Tibial artery (tissue), 4 donors: ENCODE measurements around the gene EXT2.

Experiments used
- DNase-seq, 2 donors: peaks; one replicate each; pipeline ENCODE4 v3.0.0-alpha.2; 2019
- H3K27ac ChIP-seq, 2 donors: fragments of 200-600 bp; sonication (generic) in 1 of 2; 1 replicate in 1 of 2; 2 replicates in 1 of 2; pipeline ENCODE4 v1.5.1; 2018 to 2019; ENCODE audit warnings: mild to moderate bottlenecking in 1 of 2
- H3K27me3 ChIP-seq, 2 donors: fragments of 200-600 bp; sonication (generic) in 1 of 2; one replicate each; pipeline versions ENCODE4 v1.5.1 to v1.6.0; 2016 to 2019
- H3K36me3 ChIP-seq, 3 donors: fragments of 200-600 bp; sonication (generic) in 2 of 3; one replicate each; pipeline ENCODE4 v1.5.1; 2016 to 2019; ENCODE audit warnings: mild to moderate bottlenecking in 2 of 3
- H3K4me1 ChIP-seq, 4 donors: fragments of 200-600 bp; sonication (generic) in 2 of 4; 1 replicate in 3 of 4; 2 replicates in 1 of 4; pipeline ENCODE4 v1.5.1; 2016 to 2019
- H3K4me3 ChIP-seq, 2 donors: fragments of 200-600 bp; sonication (generic) in 1 of 2; 1 replicate in 1 of 2; 2 replicates in 1 of 2; pipeline ENCODE4 v1.5.1; 2018 to 2019; ENCODE audit warnings: mild to moderate bottlenecking in 2 of 2
- H3K9me3 ChIP-seq, 3 donors: fragments of 200-600 bp; sonication (generic) in 1 of 3; one replicate each; pipeline ENCODE4 v1.5.1; 2016 to 2019
- CTCF ChIP-seq, 2 experiments: fragments of 200-600 bp in 1 of 2; fragments of 450-650 bp in 1 of 2; IDR thresholded peaks; one replicate each; pipeline ENCODE4 v1.5.1; 2017 to 2019; ENCODE audit warnings: antibody characterized with exemption in 2 of 2, mild to moderate bottlenecking in 1 of 2, moderate library complexity in 1 of 2
- intact Hi-C: fragments of 100-400 bp; cut with DNase I; formaldehyde crosslinking; loops from one replicate; pipeline ENCODE4 v1.15.0; 2023; ENCODE audit warnings: low total_unique reads

EXT2 gene

GRCh38 chr11:44236296-44236695, 140.8 kb downstream of the EXT2 start:
- Histone ChIP-seq H3K27ac (no peak overlapping the region), H3K4me1 (no peaks in the 10 kb centered on the region), H3K27me3 (no peaks in the 10 kb centered on the region), H3K9me3 (no peaks in the 10 kb centered on the region), H3K36me3 (peaks cover 12 to 28% (median 15%) of the 10 kb centered on the region in 3 donors), H3K4me3 (no peak overlapping the region)
- TF ChIP-seq CTCF (IDR thresholded peaks at IDR 0.05), result no peak
- DNase-seq, result no peak
- intact Hi-C loops, result no loop called here

GRCh38 chr11:44237156-44237555, 141.7 kb downstream of the EXT2 start:
- H3K27me3 ChIP-seq, result no peaks in the 10 kb centered on the region
- H3K4me3 ChIP-seq, result no peak overlapping the region
- H3K27ac ChIP-seq, result no peak overlapping the region
- H3K4me1 ChIP-seq, result no peaks in the 10 kb centered on the region
- intact Hi-C loops, result no loop called here
- peaks cover 12 to 28% (median 15%) of the 10 kb centered on the region in 3 donors for H3K36me3 ChIP-seq
- no peak for TF ChIP-seq CTCF (IDR thresholded peaks at IDR 0.05)
- DNase-seq, result no peak
- H3K9me3 ChIP-seq, result no peaks in the 10 kb centered on the region

DNA sequence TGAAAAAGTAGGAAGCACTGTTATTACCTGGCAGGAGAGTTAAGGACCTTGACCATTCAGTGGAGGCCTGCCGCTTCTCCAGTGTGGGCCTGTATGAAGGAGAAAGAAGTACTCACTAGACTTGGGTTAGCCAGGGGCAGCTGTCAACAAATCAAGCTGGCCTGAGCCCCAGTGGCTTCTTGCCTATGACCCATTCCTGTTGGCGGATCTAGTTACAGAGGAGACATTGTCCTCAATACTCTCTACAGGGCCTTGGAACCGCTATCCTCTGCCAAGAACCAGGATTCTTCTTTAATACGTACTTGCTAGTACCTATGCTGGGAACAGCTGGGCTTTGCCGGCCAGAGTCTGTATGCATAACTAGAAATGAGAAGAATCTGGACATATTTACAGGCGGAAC, 146.4 kb downstream of the EXT2 start:
- H3K4me1 ChIP-seq, result peaks cover 0 to 12% (median 0%) of the 10 kb centered on the region in 4 donors
- TF ChIP-seq CTCF (IDR thresholded peaks at IDR 0.05), result no peak
- DNase-seq, result no peak
- no peak overlapping the region for H3K27ac ChIP-seq
- intact Hi-C loops, result no loop called here
- no peaks in the 10 kb centered on the region for H3K9me3 ChIP-seq
- H3K27me3 ChIP-seq, result no peaks in the 10 kb centered on the region
- H3K4me3 ChIP-seq, result no peak overlapping the region
- H3K36me3 ChIP-seq, result peaks cover 10 to 33% (median 14%) of the 10 kb centered on the region in 3 donors

- Histone ChIP-seq H3K4me1 (peaks cover 0 to 18% (median 4%) of the 10 kb centered on the region in 4 donors), H3K36me3 (peaks cover 10 to 23% (median 10%) of the 10 kb centered on the region in 3 donors), H3K27me3 (no peaks in the 10 kb centered on the region), H3K9me3 (no peaks in the 10 kb centered on the region), H3K27ac (no peak overlapping the region), H3K4me3 (no peak overlapping the region)
- TF ChIP-seq CTCF (IDR thresholded peaks at IDR 0.05), result no peak
- intact Hi-C loops, result no loop called here
- no peak for DNase-seq
These were observed 147.6 kb downstream of the EXT2 start for GRCh38 chr11:44243086-44243485.

DNA sequence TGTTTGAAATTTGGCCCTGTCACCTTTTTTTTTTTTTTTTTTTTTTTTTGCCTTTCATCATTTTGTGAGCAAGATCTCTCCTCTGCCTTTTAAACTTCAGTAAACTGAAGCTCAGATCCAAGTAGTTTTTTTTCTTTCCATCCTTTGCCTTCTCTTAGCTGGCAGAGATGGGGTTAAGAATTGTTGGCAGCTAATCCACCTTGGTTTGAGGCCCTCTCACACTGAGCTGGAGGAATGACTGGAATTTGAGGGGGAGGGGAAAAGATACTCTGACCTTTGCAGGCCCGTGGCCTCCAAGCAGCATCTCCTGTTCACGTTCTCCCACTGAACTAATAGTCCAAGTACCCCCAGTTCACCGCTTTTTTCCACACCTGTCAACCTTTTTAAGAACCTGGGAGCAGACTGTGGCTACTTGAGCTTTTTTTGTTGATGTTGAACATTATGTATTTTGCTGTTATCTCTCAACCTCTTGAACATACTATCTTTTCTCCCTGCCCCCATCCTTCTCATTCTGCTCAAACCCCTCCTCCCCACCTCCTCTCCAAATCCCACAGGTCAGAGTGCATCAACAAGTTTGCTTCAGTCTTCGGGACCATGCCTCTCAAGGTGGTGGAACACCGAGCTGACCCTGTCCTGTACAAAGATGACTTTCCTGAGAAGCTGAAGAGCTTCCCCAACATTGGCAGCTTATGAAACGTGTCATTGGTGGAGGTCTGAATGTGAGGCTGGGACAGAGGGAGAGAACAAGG, 148.3 kb downstream of the EXT2 start:
- no peak overlapping the region for H3K4me3 ChIP-seq
- H3K36me3 ChIP-seq, result peaks cover 10 to 20% (median 10%) of the 10 kb centered on the region in 3 donors
- H3K27me3 ChIP-seq, result no peaks in the 10 kb centered on the region
- H3K9me3 ChIP-seq, result no peaks in the 10 kb centered on the region
- peaks cover 0 to 23% (median 5%) of the 10 kb centered on the region in 4 donors for H3K4me1 ChIP-seq
- DNase-seq, result no peak
- no peak for TF ChIP-seq CTCF (IDR thresholded peaks at IDR 0.05)
- no peak overlapping the region for H3K27ac ChIP-seq
- intact Hi-C loops, result no loop called here
